HepG2 (cell line): ENCODE data around the gene ALKBH5. TPM values are rescaled to one million over a fixed set of nuclear protein-coding genes. Genes with fewer than 3 reads are reported as not detected.
A peak's percentile ranks its signal among the peaks of the same experiment; 100 is the strongest.

ENCODE experiments used
- AGO1 ChIP-seq: fragments of 200-400 bp; formaldehyde crosslinking; IDR thresholded peaks from 2 replicates; pipeline ENCODE4 v1.6.1; 2017; ENCODE audit warnings: mild to moderate bottlenecking, low read depth, low read length, moderate library complexity; ENCODE audit not compliant: poor library complexity, severe bottlenecking
- CBX1 ChIP-seq: IDR thresholded peaks from one replicate; pipeline ENCODE4 v1.6.1; 2016; ENCODE audit warnings: antibody characterized with exemption, low read depth
- CC2D1A ChIP-seq: sonication (generic); formaldehyde crosslinking; IDR thresholded peaks from 2 replicates; pipeline ENCODE4 v1.8.1; 2023; ENCODE audit warnings: mild to moderate bottlenecking, missing genetic modification reagents
- CENPX ChIP-seq: sonication (generic); formaldehyde crosslinking; IDR thresholded peaks from 2 replicates; pipeline ENCODE4 v1.9.0; 2021; ENCODE audit warnings: mild to moderate bottlenecking, missing genetic modification reagents, moderate library complexity
- DR1 ChIP-seq: sonication (generic); formaldehyde crosslinking; IDR thresholded peaks from 2 replicates; pipeline ENCODE4 v1.8.0; 2021; ENCODE audit warnings: mild to moderate bottlenecking, missing genetic modification reagents, inconsistent platforms
- FLYWCH1 ChIP-seq: sonication (generic); formaldehyde crosslinking; IDR thresholded peaks from 2 replicates; pipeline ENCODE4 v1.8.1; 2023; ENCODE audit warnings: mild to moderate bottlenecking, missing genetic modification reagents
- FOXK1 ChIP-seq: sonication (generic); formaldehyde crosslinking; IDR thresholded peaks from 2 replicates; pipeline ENCODE4 v1.4.0; 2020; ENCODE audit warnings: low read depth, missing genetic modification reagents, borderline replicate concordance
- HIC2 ChIP-seq: sonication (generic); formaldehyde crosslinking; IDR thresholded peaks from 2 replicates; pipeline ENCODE4 v1.9.0; 2022; ENCODE audit warnings: low read depth, missing genetic modification reagents
- MEIS2 ChIP-seq: sonication (generic); formaldehyde crosslinking; IDR thresholded peaks from 2 replicates; pipeline ENCODE4 v1.9.0; 2021; ENCODE audit warnings: mild to moderate bottlenecking, missing genetic modification reagents
- NR1H2 ChIP-seq: sonication (generic); formaldehyde crosslinking; IDR thresholded peaks from 2 replicates; pipeline ENCODE4 v1.8.1; 2022; ENCODE audit warnings: low read depth, missing genetic modification reagents, borderline replicate concordance
- PHF20 ChIP-seq: sonication (generic); formaldehyde crosslinking; IDR thresholded peaks from 2 replicates; pipeline ENCODE4 v1.5.0; 2020; ENCODE audit warnings: mild to moderate bottlenecking, missing genetic modification reagents
- POLR2A ChIP-seq, 2 experiments: IDR thresholded peaks; 2 replicates each; pipeline ENCODE4 v1.6.1; 2011; ENCODE audit warnings: low read depth in 2 of 2, low read length in 2 of 2, mild to moderate bottlenecking in 1 of 2, moderate library complexity in 1 of 2; ENCODE audit not compliant: insufficient read depth in 1 of 2
- POLR2AphosphoS5 ChIP-seq: IDR thresholded peaks from 2 replicates; pipeline ENCODE4 v1.6.1; 2012; ENCODE audit warnings: low read depth, low read length
- RBFOX2 ChIP-seq: fragments of 200-400 bp; formaldehyde crosslinking; IDR thresholded peaks from 2 replicates; pipeline ENCODE4 v1.6.1; 2017; ENCODE audit warnings: low read depth, mild to moderate bottlenecking, low read length
- SKI ChIP-seq: fragments of 450-650 bp; IDR thresholded peaks from one replicate; pipeline ENCODE4 v1.6.1; 2018; ENCODE audit warnings: mild to moderate bottlenecking; ENCODE audit not compliant: partially characterized antibody
- SMC3 ChIP-seq: IDR thresholded peaks from 2 replicates; pipeline ENCODE4 v1.6.1; 2011; ENCODE audit warnings: low read length, improper control_type of control experiment
- SRF ChIP-seq: IDR thresholded peaks from 2 replicates; pipeline ENCODE4 v1.6.1; 2011; ENCODE audit warnings: mild to moderate bottlenecking, low read depth, low read length, moderate library complexity
- TRIM22 ChIP-seq: fragments of 450-650 bp; IDR thresholded peaks from 2 replicates; pipeline ENCODE4 v1.6.1; 2017
- ZFP37 ChIP-seq: sonication (generic); formaldehyde crosslinking; IDR thresholded peaks from 2 replicates; pipeline ENCODE4 v1.4.0; 2020; ENCODE audit warnings: missing genetic modification reagents, borderline replicate concordance
- ZMAT3 ChIP-seq: sonication (generic); formaldehyde crosslinking; conservative IDR thresholded peaks from 2 replicates; pipeline ENCODE4 v1.7.0; 2021; ENCODE audit warnings: missing genetic modification reagents
- ZNF367 ChIP-seq: sonication (generic); formaldehyde crosslinking; IDR thresholded peaks from 2 replicates; pipeline ENCODE4 v1.4.0; 2020; ENCODE audit warnings: missing genetic modification reagents, borderline replicate concordance
- ZNF557 ChIP-seq: sonication (generic); formaldehyde crosslinking; IDR thresholded peaks from 2 replicates; pipeline ENCODE4 v1.4.0; 2020; ENCODE audit warnings: missing genetic modification reagents
- ZNF563 ChIP-seq: sonication (generic); formaldehyde crosslinking; IDR thresholded peaks from 2 replicates; pipeline ENCODE4 v1.8.0; 2022; ENCODE audit warnings: mild to moderate bottlenecking, moderate library complexity, missing genetic modification reagents
- ZNF775 ChIP-seq: sonication (generic); formaldehyde crosslinking; IDR thresholded peaks from 2 replicates; pipeline ENCODE4 v1.4.0; 2020; ENCODE audit warnings: missing genetic modification reagents, mild to moderate bottlenecking, moderate library complexity, borderline replicate concordance
- ZSCAN31 ChIP-seq: sonication (generic); formaldehyde crosslinking; IDR thresholded peaks from 2 replicates; pipeline ENCODE4 v1.5.0; 2020; ENCODE audit warnings: low read depth, mild to moderate bottlenecking, missing genetic modification reagents
- ZUFSP ChIP-seq: sonication (generic); formaldehyde crosslinking; IDR thresholded peaks from 2 replicates; pipeline ENCODE4 v1.9.0; 2021; ENCODE audit warnings: missing genetic modification reagents, mild to moderate bottlenecking, borderline replicate concordance
- polyA plus RNA-seq, 8 experiments: library from polyadenylated mRNA; depleted of rRNA in 3 of 8; stranded (reverse) in 7 of 8; unstranded in 1 of 8; fragments of >200 nt; fragmentation: Illumina TruSeq in 4 of 8; extraction: Trizol in 4 of 8; gene quantifications; 2 replicates each; pipeline versions ENCODE4 v1.2.1 to v1.2.3, GENCODE V29; 2011 to 2016; ENCODE audit warnings: low read depth in 4 of 8, missing spikeins in 1 of 8, mixed read lengths in 1 of 8; ENCODE audit not compliant: insufficient read depth in 1 of 8
- total RNA-seq, 5 experiments: library from RNA; depleted of rRNA; stranded (reverse); fragments of >200 nt; fragmentation: Illumina TruSeq; extraction: Trizol; gene quantifications; 2 replicates each; pipeline ENCODE4 v1.2.3, GENCODE V29; 2016; ENCODE audit warnings: low read depth in 1 of 5

The ALKBH5 gene
- total and polyA plus RNA-seq, 2 of the 13 experiments (the other 11 are each of a cell fraction or from before 2014, with no cell fraction given): 68.9 to 76.9 TPM

- TF ChIP-seq ZMAT3 (no peak), HIC2 (CRISPR knock-in tag) (no peak), ZFP37 (CRISPR knock-in tag) (no peak), FLYWCH1 (CRISPR knock-in tag) (no peak), ZNF557 (CRISPR knock-in tag) (0 out of 2 replicates have a peak, but pooled peaks have one; percentile 35), SKI (no peak), ZUFSP (CRISPR knock-in tag) (no peak), CENPX (CRISPR knock-in tag) (no peak), FOXK1 (CRISPR knock-in tag) (no peak), ZNF367 (no peak), SMC3 (no peak), MEIS2 (no peak), AGO1 (no peak), SRF (no peak), ZNF563 (CRISPR knock-in tag) (0 out of 2 replicates have a peak, but pooled peaks have one; percentile 12), NR1H2 (CRISPR knock-in tag) (0 out of 2 replicates have a peak, but pooled peaks have one; percentile 58), TRIM22 (no peak), PHF20 (peak; percentile 31; the same call in 1 of the 2 replicates), ZNF775 (CRISPR knock-in tag) (no peak), DR1 (CRISPR knock-in tag) (no peak), POLR2AphosphoS5 (peak; percentile 49; the same call in 1 of the 2 replicates), CC2D1A (CRISPR knock-in tag) (no peak), ZSCAN31 (peak; percentile 72; the same call in 1 of the 2 replicates), POLR2A (IDR thresholded peaks at IDR 0.05; ENCODE audit: insufficient read depth in 1 of 2, low read depth in 2 of 2, low read length in 2 of 2) (peak in 1 of 2 experiments; percentile 81; a peak in 2 of 4 replicates), RBFOX2 (peak; percentile 86), CBX1 (no peak)
Measured at GRCh38 chr17:18258356-18259038, 74.9 kb downstream of the ALKBH5 start, which contains the start of gene FLII (continued).
